Measurements from ENCODE around the gene SERPIND1.

GRCh38 chr22:20786536-20786979 lies 12.6 kb downstream of the SERPIND1 start:
- TF ChIP-seq EZH2phosphoT487 (IDR thresholded peaks at IDR 0.05; ENCODE audit: unreplicated experiment), result no peak
- TF ChIP-seq REST (IDR thresholded peaks at IDR 0.05; ENCODE audit: unreplicated experiment), result no peak
- TF ChIP-seq CTCF (conservative IDR thresholded peaks at IDR 0.05; ENCODE audit: low read depth in 2 of 2), result no peak
- no peak for TF ChIP-seq ETS1 (IDR thresholded peaks at IDR 0.05)
- TF ChIP-seq POLR2AphosphoS5 (IDR thresholded peaks at IDR 0.05; ENCODE audit: low read depth), result no peak

Measured in GM23338 (cell line).